HCT116 (cell line): ENCODE data around the gene ATP2B3. TPM values are rescaled to one million over a fixed set of nuclear protein-coding genes. Genes with fewer than 3 reads are reported as not detected.

Source experiments
- ATAC-seq: fragments of 200-7000 bp; cut with Tn5 transposase; 2 replicates; pipeline ENCODE4 v1.9.1; 2020; ENCODE audit warnings: mild to moderate bottlenecking, moderate library complexity
- BruUV-seq: library from RNA; stranded (reverse); fragments of 400-500 nt; replicated peaks from 2 replicates; lab custom pipeline; 2021; lab: Mats Ljungman, UMichigan
- CTCF ChIA-PET: fragments of 300-600 bp; sonication (Branson Sonifier 250); formaldehyde crosslinking; loops from one replicate; lab custom pipeline; 2021; ENCODE audit warnings: antibody characterized with exemption; lab: Charles Lee
- POLR2A ChIA-PET: fragments of 300-600, 350-600 bp; sonication (Branson Sonifier 250); formaldehyde crosslinking; loops from one replicate; lab custom pipeline; 2021; ENCODE audit warnings: antibody characterized with exemption; lab: Charles Lee
- RAD21 ChIA-PET, 2 experiments: fragments of 300-600 bp; sonication (Branson Sonifier 250); formaldehyde crosslinking; loops; one replicate each; lab custom pipeline; 2023; ENCODE audit warnings: low total read pairs in 2 of 2; ENCODE audit not compliant: uncharacterized antibody in 2 of 2, unreplicated experiment in 2 of 2, low non-redundant PET in 1 of 2; lab: Charles Lee
- DNase-seq: peaks from one replicate; pipeline ENCODE4 v3.0.0-alpha.2; 2010; ENCODE audit warnings: low read depth, low spot score
- H2AFZ ChIP-seq: fragments of 200-600 bp; shearing (Covaris generic), sonication (generic); 2 replicates; pipeline ENCODE4 v1.6.1; 2017; ENCODE audit warnings: low read depth, mixed run types, mixed read lengths, antibody characterized with exemption, low read length; ENCODE audit not compliant: poor library complexity, severe bottlenecking
- H3K27ac ChIP-seq: 2 replicates; pipeline ENCODE4 v1.5.1; 2012; ENCODE audit warnings: low read depth, low read length
- H3K27me3 ChIP-seq: fragments of 200-600 bp; sonication (generic); 2 replicates; pipeline ENCODE4 v1.6.1; 2016; ENCODE audit warnings: mixed run types, low read length, mixed read lengths; ENCODE audit not compliant: insufficient read depth
- H3K36me3 ChIP-seq, 2 experiments: fragments of 200-500 bp in 1 of 2; fragments of 200-600 bp in 1 of 2; sonication (Bioruptor generic) in 1 of 2; sonication (generic) in 1 of 2; 2 replicates each; pipeline versions ENCODE4 v1.5.1 to v1.6.1; 2014 to 2016; ENCODE audit warnings: low read length in 2 of 2, inconsistent platforms in 1 of 2, mixed read lengths in 1 of 2, mixed run types in 1 of 2; ENCODE audit not compliant: insufficient read depth in 2 of 2, control insufficient read depth in 1 of 2
- H3K4me1 ChIP-seq, 2 experiments: fragments of 200-600 bp in 1 of 2; sonication (generic) in 1 of 2; 2 replicates each; pipeline versions ENCODE4 v1.5.1 to v1.6.1; 2012 to 2017; ENCODE audit warnings: low read length in 2 of 2, inconsistent platforms in 1 of 2, mild to moderate bottlenecking in 1 of 2, mixed read lengths in 1 of 2, mixed run types in 1 of 2, moderate library complexity in 1 of 2; ENCODE audit not compliant: insufficient read depth in 2 of 2, control insufficient read depth in 1 of 2
- H3K4me2 ChIP-seq: fragments of 200-600 bp; sonication (generic); 2 replicates; pipeline ENCODE4 v1.6.1; 2017; ENCODE audit warnings: mixed run types, low read length, mixed read lengths
- H3K4me3 ChIP-seq, 2 experiments: fragments of 200-600 bp in 1 of 2; sonication (generic) in 1 of 2; replicated peaks in 1 of 2; 2 replicates each; pipeline ENCODE4 v1.5.1; 2011 to 2016; ENCODE audit warnings: low read length in 2 of 2, control low read depth in 1 of 2, low read depth in 1 of 2, mild to moderate bottlenecking in 1 of 2, mixed read lengths in 1 of 2, mixed run types in 1 of 2
- H3K79me2 ChIP-seq: fragments of 200-600 bp; sonication (generic); 2 replicates; pipeline ENCODE4 v1.6.1; 2017; ENCODE audit warnings: mild to moderate bottlenecking, mixed run types, low read length, moderate library complexity, mixed read lengths; ENCODE audit not compliant: insufficient read depth
- H3K9ac ChIP-seq: fragments of 200-600 bp; sonication (generic); 2 replicates; pipeline ENCODE4 v1.6.1; 2016; ENCODE audit warnings: low read length, mixed read lengths
- H3K9me2 ChIP-seq: fragments of 200-600 bp; sonication (generic), shearing (Covaris generic); 2 replicates; pipeline ENCODE4 v1.6.1; 2017; ENCODE audit warnings: mixed run types, mild to moderate bottlenecking, moderate library complexity; ENCODE audit not compliant: insufficient read depth
- H3K9me3 ChIP-seq, 2 experiments: fragments of 200-500 bp in 1 of 2; fragments of 200-600 bp in 1 of 2; sonication (Bioruptor generic) in 1 of 2; sonication (generic) in 1 of 2; 2 replicates each; pipeline ENCODE4 v1.6.1; 2014 to 2017; ENCODE audit warnings: low read length in 2 of 2, mixed read lengths in 2 of 2, inconsistent platforms in 1 of 2, low read depth in 1 of 2, mild to moderate bottlenecking in 1 of 2, mixed run types in 1 of 2, moderate library complexity in 1 of 2; ENCODE audit not compliant: control insufficient read depth in 1 of 2, insufficient read depth in 1 of 2
- H4K20me1 ChIP-seq: fragments of 200-600 bp; sonication (generic), shearing (Covaris generic); 2 replicates; pipeline ENCODE4 v1.6.1; 2017; ENCODE audit warnings: mixed run types, mild to moderate bottlenecking, moderate library complexity; ENCODE audit not compliant: insufficient read depth
- CTCF ChIP-seq, 3 experiments: fragments of 200-600 bp in 1 of 3; sonication (generic) in 1 of 3; IDR thresholded peaks in 2 of 3; conservative IDR thresholded peaks in 1 of 3; 2 replicates each; pipeline ENCODE4 v1.5.1; 2012 to 2017; ENCODE audit warnings: low read depth in 2 of 3, low read length in 2 of 3, antibody characterized with exemption in 1 of 3, borderline replicate concordance in 1 of 3, control low read depth in 1 of 3, mild to moderate bottlenecking in 1 of 3, mixed read lengths in 1 of 3, mixed run types in 1 of 3, moderate library complexity in 1 of 3; ENCODE audit not compliant: insufficient read depth in 1 of 3
- ELF1 ChIP-seq: IDR thresholded peaks from 2 replicates; pipeline ENCODE4 v1.6.1; 2012; ENCODE audit warnings: low read depth, borderline replicate concordance
- SRF ChIP-seq: IDR thresholded peaks from 2 replicates; pipeline ENCODE4 v1.6.1; 2012; ENCODE audit warnings: low read depth
- TCF7L2 ChIP-seq: IDR thresholded peaks from 2 replicates; pipeline ENCODE4 v1.7.0; 2011; ENCODE audit warnings: borderline replicate concordance, inconsistent platforms; ENCODE audit not compliant: insufficient read depth, insufficient read length; ENCODE audit errors: extremely low read depth
- intact Hi-C: fragments of 100-400 bp; cut with micrococcal nuclease; formaldehyde crosslinking; loops from 2 replicates; pipeline ENCODE4 v1.10.0; 2022
- total RNA-seq: library from RNA; stranded (reverse); gene quantifications from one replicate; pipeline ENCODE4 v1.2.1, GENCODE V29; 2021; ENCODE audit not compliant: unreplicated experiment

ATP2B3 gene
- total RNA-seq, 1 experiment from 2014 or later = not detected

- ChIA-PET CTCF (no interaction called here), RAD21 (no interaction called here)
These were observed 8.0 kb downstream of the ATP2B3 start for GRCh38 chrX:153525451-153525850.

GRCh38 chrX:153526042-153526441 lies 8.6 kb downstream of the ATP2B3 start:
- Histone ChIP-seq H3K9ac (no peak overlapping the region), H3K9me2 (no peaks in the 10 kb centered on the region), H3K4me2 (no peak overlapping the region), H3K36me3 (no peaks in the 10 kb centered on the region), H3K4me1 (no peaks in the 10 kb centered on the region), H3K27me3 (no peaks in the 10 kb centered on the region), H3K79me2 (no peaks in the 10 kb centered on the region), H3K4me3 (no peak overlapping the region), H3K9me3 (no peaks in the 10 kb centered on the region), H3K27ac (no peak overlapping the region), H4K20me1 (no peaks in the 10 kb centered on the region), H2AFZ (no peak overlapping the region)
- ChIA-PET POLR2A (no interaction called here), RAD21 (no interaction called here), CTCF (no interaction called here)
- intact Hi-C loops = no loop called here
- BruUV-seq = no TSS peak
- no peak for TF ChIP-seq CTCF (IDR thresholded peaks at IDR 0.05 in 2 of 3, conservative IDR thresholded peaks at IDR 0.05 in 1 of 3; ENCODE audit: borderline replicate concordance in 1 of 3, insufficient read depth in 1 of 3, low read depth in 2 of 3, low read length in 2 of 3)
- no peak for TF ChIP-seq SRF
- no peak for TF ChIP-seq ELF1
- TF ChIP-seq TCF7L2 = no peak
- DNase-seq (no peak), ATAC-seq (no peak)

More at GRCh38 chrX:153525451-153525850, 8.0 kb downstream of the ATP2B3 start:
- BruUV-seq = no TSS peak
- no peak for ATAC-seq
- Histone ChIP-seq H3K79me2 (no peaks in the 10 kb centered on the region), H3K9me2 (no peaks in the 10 kb centered on the region), H3K9me3 (no peaks in the 10 kb centered on the region), H3K36me3 (no peaks in the 10 kb centered on the region), H3K27ac (no peak overlapping the region), H2AFZ (no peak overlapping the region), H3K9ac (no peak overlapping the region), H3K4me2 (no peak overlapping the region), H4K20me1 (no peaks in the 10 kb centered on the region), H3K4me1 (no peaks in the 10 kb centered on the region), H3K27me3 (no peaks in the 10 kb centered on the region), H3K4me3 (no peak overlapping the region)
- no peak for TF ChIP-seq TCF7L2
- intact Hi-C loops = no loop called here
- no peak for DNase-seq
- POLR2A ChIA-PET = no interaction called here
